GM23338 (cell line): ENCODE data around the gene APOA1. TPM values are rescaled to one million over a fixed set of nuclear protein-coding genes. Genes with fewer than 3 reads are reported as not detected.

Source experiments
- ATAC-seq: fragments of 200-7000 bp; cut with Tn5 transposase; 3 replicates; pipeline ENCODE4 v1.9.1; 2020
- DNase-seq: peaks from one replicate; pipeline ENCODE4 v3.0.0-alpha.2; 2015; ENCODE audit warnings: low spot score
- H2AFZ ChIP-seq: fragments of 200-600 bp; sonication (generic); 2 replicates; pipeline ENCODE4 v1.8.0; 2016; ENCODE audit warnings: antibody characterized with exemption, mild to moderate bottlenecking, moderate library complexity
- H3F3A ChIP-seq: fragments of 200-600 bp; sonication (generic); replicated peaks from 2 replicates; pipeline ENCODE4 v1.8.0; 2017; ENCODE audit warnings: antibody characterized with exemption, mixed run types, low read depth
- H3K27ac ChIP-seq: fragments of 200-600 bp; sonication (generic); 2 replicates; pipeline ENCODE4 v1.6.1; 2016; ENCODE audit warnings: low read depth
- H3K27me3 ChIP-seq: fragments of 200-600 bp; sonication (generic); 2 replicates; pipeline ENCODE4 v1.8.0; 2016; ENCODE audit warnings: mild to moderate bottlenecking, mixed run types, moderate library complexity; ENCODE audit not compliant: insufficient read depth
- H3K36me3 ChIP-seq: fragments of 200-600 bp; sonication (generic); 2 replicates; pipeline ENCODE4 v1.8.0; 2016; ENCODE audit warnings: mild to moderate bottlenecking; ENCODE audit not compliant: insufficient read depth
- H3K4me1 ChIP-seq: fragments of 200-600 bp; sonication (generic); 2 replicates; pipeline ENCODE4 v1.8.0; 2016; ENCODE audit warnings: mild to moderate bottlenecking, moderate library complexity; ENCODE audit not compliant: insufficient read depth
- H3K4me2 ChIP-seq: fragments of 200-600 bp; sonication (generic); 2 replicates; pipeline ENCODE4 v1.7.1; 2017; ENCODE audit warnings: mixed run types
- H3K4me3 ChIP-seq: fragments of 200-600 bp; sonication (generic); 2 replicates; pipeline ENCODE4 v1.6.1; 2016; ENCODE audit warnings: mixed run types
- H3K79me2 ChIP-seq: fragments of 200-600 bp; sonication (generic); replicated peaks from 2 replicates; pipeline ENCODE4 v1.8.0; 2017; ENCODE audit warnings: mild to moderate bottlenecking; ENCODE audit not compliant: insufficient read depth
- H3K9me2 ChIP-seq: fragments of 200-600 bp; sonication (generic); 2 replicates; pipeline ENCODE4 v1.8.0; 2017; ENCODE audit not compliant: insufficient read depth
- H4K20me1 ChIP-seq: fragments of 200-600 bp; sonication (generic); replicated peaks from 2 replicates; pipeline ENCODE4 v1.8.0; 2017; ENCODE audit warnings: mild to moderate bottlenecking; ENCODE audit not compliant: insufficient read depth
- H3K27ac Mint-ChIP-seq: 2 replicates; pipeline ENCODE4 v1.8.0; 2020; ENCODE audit warnings: inconsistent platforms, mild to moderate bottlenecking, moderate library complexity, mixed read lengths
- H3K27me3 Mint-ChIP-seq: 3 replicates; pipeline ENCODE4 v1.8.0; 2022; ENCODE audit warnings: low read depth, mild to moderate bottlenecking, moderate library complexity, mixed read lengths, inconsistent platforms; ENCODE audit not compliant: insufficient read depth, poor library complexity
- H3K36me3 Mint-ChIP-seq: 3 replicates; pipeline ENCODE4 v1.8.0; 2021; ENCODE audit warnings: low read depth, mild to moderate bottlenecking, inconsistent platforms, moderate library complexity, mixed read lengths
- H3K4me1 Mint-ChIP-seq: 3 replicates; pipeline ENCODE4 v1.8.0; 2020; ENCODE audit warnings: mild to moderate bottlenecking, inconsistent platforms, mixed read lengths
- H3K4me3 Mint-ChIP-seq: 3 replicates; pipeline ENCODE4 v1.8.0; 2021; ENCODE audit warnings: moderate library complexity, mild to moderate bottlenecking, inconsistent platforms, mixed read lengths
- H3K9me3 Mint-ChIP-seq: 3 replicates; pipeline ENCODE4 v1.8.0; 2020; ENCODE audit warnings: moderate library complexity, mild to moderate bottlenecking, inconsistent platforms, mixed read lengths
- CREB1 ChIP-seq: fragments of 250-450 bp; sonication (Bioruptor Pico); IDR thresholded peaks from 2 replicates; pipeline ENCODE4 v1.5.0; 2020; ENCODE audit warnings: low read depth, mild to moderate bottlenecking, moderate library complexity
- CTCF ChIP-seq, 2 experiments: fragments of 200-600 bp in 1 of 2; sonication (generic) in 1 of 2; conservative IDR thresholded peaks; 2 replicates each; pipeline versions ENCODE4 v1.5.1 to v1.6.1; 2016 to 2017; ENCODE audit warnings: antibody characterized with exemption in 2 of 2, low read depth in 2 of 2, mild to moderate bottlenecking in 2 of 2, moderate library complexity in 1 of 2
- ETS1 ChIP-seq: IDR thresholded peaks from 2 replicates; pipeline ENCODE4 v1.6.1; 2016; ENCODE audit warnings: antibody characterized with exemption
- EZH2 ChIP-seq: fragments of 200-600 bp; sonication (generic); IDR thresholded peaks from one replicate; pipeline ENCODE4 v1.8.0; 2017; ENCODE audit warnings: antibody characterized with exemption, mild to moderate bottlenecking, low read depth; ENCODE audit not compliant: unreplicated experiment
- EZH2phosphoT487 ChIP-seq: fragments of 200-600 bp; sonication (generic); IDR thresholded peaks from one replicate; pipeline ENCODE4 v1.8.1; 2018; ENCODE audit warnings: antibody characterized with exemption; ENCODE audit not compliant: unreplicated experiment
- JUNB ChIP-seq: IDR thresholded peaks from one replicate; pipeline ENCODE4 v1.6.1; 2016; ENCODE audit warnings: antibody characterized with exemption; ENCODE audit not compliant: unreplicated experiment
- POLR2AphosphoS5 ChIP-seq: IDR thresholded peaks from 2 replicates; pipeline ENCODE4 v1.6.1; 2016; ENCODE audit warnings: antibody characterized with exemption, low read depth
- polyA plus RNA-seq: library from polyadenylated mRNA; unstranded; fragments of >200 nt; fragmentation: Nextera tagmentation; extraction: Ambion mirVana; gene quantifications from 2 replicates; pipeline ENCODE4 v1.2.1, GENCODE V29; 2016
- total RNA-seq: library from RNA; depleted of rRNA; stranded (reverse); fragments of >200 nt; shearing (Covaris generic); gene quantifications from 2 replicates; pipeline ENCODE4 v1.2.3, GENCODE V29; 2014
- TF ChIP-seq, protein P1 (sequence below): IDR thresholded peaks from one replicate; pipeline ENCODE4 v1.6.1; 2018; ENCODE audit warnings: antibody characterized with exemption; ENCODE audit not compliant: unreplicated experiment
- TF ChIP-seq, protein P2 (sequence below): fragments of 250-450 bp; sonication (Bioruptor Pico); IDR thresholded peaks from 2 replicates; pipeline ENCODE4 v1.5.0; 2020; ENCODE audit warnings: mild to moderate bottlenecking, moderate library complexity

The APOA1 gene
- total and polyA plus RNA-seq, 2 experiments from 2014 or later = 0.60 TPM; not detected in 1

- TF ChIP-seq JUNB (no peak), EZH2phosphoT487 (no peak), ETS1 (no peak), CTCF (conservative IDR thresholded peaks at IDR 0.05; ENCODE audit: low read depth in 2 of 2) (no peak), POLR2AphosphoS5 (no peak), EZH2 (no peak)
- TF ChIP-seq, protein P1, sequence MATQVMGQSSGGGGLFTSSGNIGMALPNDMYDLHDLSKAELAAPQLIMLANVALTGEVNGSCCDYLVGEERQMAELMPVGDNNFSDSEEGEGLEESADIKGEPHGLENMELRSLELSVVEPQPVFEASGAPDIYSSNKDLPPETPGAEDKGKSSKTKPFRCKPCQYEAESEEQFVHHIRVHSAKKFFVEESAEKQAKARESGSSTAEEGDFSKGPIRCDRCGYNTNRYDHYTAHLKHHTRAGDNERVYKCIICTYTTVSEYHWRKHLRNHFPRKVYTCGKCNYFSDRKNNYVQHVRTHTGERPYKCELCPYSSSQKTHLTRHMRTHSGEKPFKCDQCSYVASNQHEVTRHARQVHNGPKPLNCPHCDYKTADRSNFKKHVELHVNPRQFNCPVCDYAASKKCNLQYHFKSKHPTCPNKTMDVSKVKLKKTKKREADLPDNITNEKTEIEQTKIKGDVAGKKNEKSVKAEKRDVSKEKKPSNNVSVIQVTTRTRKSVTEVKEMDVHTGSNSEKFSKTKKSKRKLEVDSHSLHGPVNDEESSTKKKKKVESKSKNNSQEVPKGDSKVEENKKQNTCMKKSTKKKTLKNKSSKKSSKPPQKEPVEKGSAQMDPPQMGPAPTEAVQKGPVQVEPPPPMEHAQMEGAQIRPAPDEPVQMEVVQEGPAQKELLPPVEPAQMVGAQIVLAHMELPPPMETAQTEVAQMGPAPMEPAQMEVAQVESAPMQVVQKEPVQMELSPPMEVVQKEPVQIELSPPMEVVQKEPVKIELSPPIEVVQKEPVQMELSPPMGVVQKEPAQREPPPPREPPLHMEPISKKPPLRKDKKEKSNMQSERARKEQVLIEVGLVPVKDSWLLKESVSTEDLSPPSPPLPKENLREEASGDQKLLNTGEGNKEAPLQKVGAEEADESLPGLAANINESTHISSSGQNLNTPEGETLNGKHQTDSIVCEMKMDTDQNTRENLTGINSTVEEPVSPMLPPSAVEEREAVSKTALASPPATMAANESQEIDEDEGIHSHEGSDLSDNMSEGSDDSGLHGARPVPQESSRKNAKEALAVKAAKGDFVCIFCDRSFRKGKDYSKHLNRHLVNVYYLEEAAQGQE = no peak
Observed at GRCh38 chr11:116838321-116839084, 1.1 kb upstream of the APOA1 start (continued).

- DNase-seq (no peak), ATAC-seq (no peak)
- Histone ChIP-seq H3K4me1 (peaks cover 6% of the 10 kb centered on the region; the same call in 1 of the 2 replicates), H3K27me3 (no peaks in the 10 kb centered on the region), H2AFZ (no peak overlapping the region; the same call in 1 of the 2 replicates), H3F3A (0 out of 2 replicates have a peak, but pooled peaks cover 3% of the 10 kb centered on the region), H3K36me3 (no peaks in the 10 kb centered on the region), H3K9me2 (no peaks in the 10 kb centered on the region), H3K79me2 (no peaks in the 10 kb centered on the region), H3K4me3 (no peak overlapping the region), H4K20me1 (no peaks in the 10 kb centered on the region), H3K4me2 (no peak overlapping the region), H3K27ac (no peak overlapping the region)
- Mint-ChIP-seq H3K27me3 (peaks cover 18% of the 10 kb centered on the region), H3K36me3 (no peaks in the 10 kb centered on the region), H3K9me3 (no peaks in the 10 kb centered on the region), H3K4me1 (peaks cover 35% of the 10 kb centered on the region), H3K4me3 (no peak overlapping the region), H3K27ac (no peak overlapping the region)
- TF ChIP-seq EZH2phosphoT487 (no peak), ETS1 (no peak), CREB1 (CRISPR knock-in tag) (no peak)
- TF ChIP-seq, protein P2, sequence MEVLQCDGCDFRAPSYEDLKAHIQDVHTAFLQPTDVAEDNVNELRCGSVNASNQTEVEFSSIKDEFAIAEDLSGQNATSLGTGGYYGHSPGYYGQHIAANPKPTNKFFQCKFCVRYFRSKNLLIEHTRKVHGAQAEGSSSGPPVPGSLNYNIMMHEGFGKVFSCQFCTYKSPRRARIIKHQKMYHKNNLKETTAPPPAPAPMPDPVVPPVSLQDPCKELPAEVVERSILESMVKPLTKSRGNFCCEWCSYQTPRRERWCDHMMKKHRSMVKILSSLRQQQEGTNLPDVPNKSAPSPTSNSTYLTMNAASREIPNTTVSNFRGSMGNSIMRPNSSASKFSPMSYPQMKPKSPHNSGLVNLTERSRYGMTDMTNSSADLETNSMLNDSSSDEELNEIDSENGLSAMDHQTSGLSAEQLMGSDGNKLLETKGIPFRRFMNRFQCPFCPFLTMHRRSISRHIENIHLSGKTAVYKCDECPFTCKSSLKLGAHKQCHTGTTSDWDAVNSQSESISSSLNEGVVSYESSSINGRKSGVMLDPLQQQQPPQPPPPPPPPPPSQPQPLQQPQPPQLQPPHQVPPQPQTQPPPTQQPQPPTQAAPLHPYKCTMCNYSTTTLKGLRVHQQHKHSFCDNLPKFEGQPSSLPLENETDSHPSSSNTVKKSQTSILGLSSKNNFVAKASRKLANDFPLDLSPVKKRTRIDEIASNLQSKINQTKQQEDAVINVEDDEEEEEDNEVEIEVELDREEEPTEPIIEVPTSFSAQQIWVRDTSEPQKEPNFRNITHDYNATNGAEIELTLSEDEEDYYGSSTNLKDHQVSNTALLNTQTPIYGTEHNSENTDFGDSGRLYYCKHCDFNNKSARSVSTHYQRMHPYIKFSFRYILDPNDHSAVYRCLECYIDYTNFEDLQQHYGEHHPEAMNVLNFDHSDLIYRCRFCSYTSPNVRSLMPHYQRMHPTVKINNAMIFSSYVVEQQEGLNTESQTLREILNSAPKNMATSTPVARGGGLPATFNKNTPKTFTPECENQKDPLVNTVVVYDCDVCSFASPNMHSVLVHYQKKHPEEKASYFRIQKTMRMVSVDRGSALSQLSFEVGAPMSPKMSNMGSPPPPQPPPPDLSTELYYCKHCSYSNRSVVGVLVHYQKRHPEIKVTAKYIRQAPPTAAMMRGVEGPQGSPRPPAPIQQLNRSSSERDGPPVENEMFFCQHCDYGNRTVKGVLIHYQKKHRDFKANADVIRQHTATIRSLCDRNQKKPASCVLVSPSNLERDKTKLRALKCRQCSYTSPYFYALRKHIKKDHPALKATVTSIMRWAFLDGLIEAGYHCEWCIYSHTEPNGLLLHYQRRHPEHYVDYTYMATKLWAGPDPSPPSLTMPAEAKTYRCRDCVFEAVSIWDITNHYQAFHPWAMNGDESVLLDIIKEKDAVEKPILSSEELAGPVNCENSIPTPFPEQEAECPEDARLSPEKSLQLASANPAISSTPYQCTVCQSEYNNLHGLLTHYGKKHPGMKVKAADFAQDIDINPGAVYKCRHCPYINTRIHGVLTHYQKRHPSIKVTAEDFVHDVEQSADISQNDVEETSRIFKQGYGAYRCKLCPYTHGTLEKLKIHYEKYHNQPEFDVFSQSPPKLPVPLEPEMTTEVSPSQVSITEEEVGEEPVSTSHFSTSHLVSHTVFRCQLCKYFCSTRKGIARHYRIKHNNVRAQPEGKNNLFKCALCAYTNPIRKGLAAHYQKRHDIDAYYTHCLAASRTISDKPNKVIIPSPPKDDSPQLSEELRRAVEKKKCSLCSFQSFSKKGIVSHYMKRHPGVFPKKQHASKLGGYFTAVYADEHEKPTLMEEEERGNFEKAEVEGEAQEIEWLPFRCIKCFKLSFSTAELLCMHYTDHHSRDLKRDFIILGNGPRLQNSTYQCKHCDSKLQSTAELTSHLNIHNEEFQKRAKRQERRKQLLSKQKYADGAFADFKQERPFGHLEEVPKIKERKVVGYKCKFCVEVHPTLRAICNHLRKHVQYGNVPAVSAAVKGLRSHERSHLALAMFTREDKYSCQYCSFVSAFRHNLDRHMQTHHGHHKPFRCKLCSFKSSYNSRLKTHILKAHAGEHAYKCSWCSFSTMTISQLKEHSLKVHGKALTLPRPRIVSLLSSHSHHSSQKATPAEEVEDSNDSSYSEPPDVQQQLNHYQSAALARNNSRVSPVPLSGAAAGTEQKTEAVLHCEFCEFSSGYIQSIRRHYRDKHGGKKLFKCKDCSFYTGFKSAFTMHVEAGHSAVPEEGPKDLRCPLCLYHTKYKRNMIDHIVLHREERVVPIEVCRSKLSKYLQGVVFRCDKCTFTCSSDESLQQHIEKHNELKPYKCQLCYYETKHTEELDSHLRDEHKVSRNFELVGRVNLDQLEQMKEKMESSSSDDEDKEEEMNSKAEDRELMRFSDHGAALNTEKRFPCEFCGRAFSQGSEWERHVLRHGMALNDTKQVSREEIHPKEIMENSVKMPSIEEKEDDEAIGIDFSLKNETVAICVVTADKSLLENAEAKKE (CRISPR knock-in tag) = no peak
Observed at GRCh38 chr11:116836632-116836991, 810 bp downstream of the APOA1 start.
